GM18951 (cell line): ENCODE measurements around the gene ASAP2.

Experiments used
- POLR2A ChIP-seq: IDR thresholded peaks from 4 replicates; pipeline ENCODE4 v1.6.1; 2011; ENCODE audit warnings: mild to moderate bottlenecking; ENCODE audit not compliant: insufficient read length, insufficient read depth; ENCODE audit errors: extremely low read depth
- in situ Hi-C: fragments of 300-500 bp; cut with MboI; formaldehyde crosslinking; loops from one replicate; pipeline ENCODE4 v1.12.0; 2022; ENCODE audit warnings: low sequenced_read_pairs, mixed read lengths, inconsistent platforms; ENCODE audit not compliant: unreplicated experiment

ASAP2 gene

DNA sequence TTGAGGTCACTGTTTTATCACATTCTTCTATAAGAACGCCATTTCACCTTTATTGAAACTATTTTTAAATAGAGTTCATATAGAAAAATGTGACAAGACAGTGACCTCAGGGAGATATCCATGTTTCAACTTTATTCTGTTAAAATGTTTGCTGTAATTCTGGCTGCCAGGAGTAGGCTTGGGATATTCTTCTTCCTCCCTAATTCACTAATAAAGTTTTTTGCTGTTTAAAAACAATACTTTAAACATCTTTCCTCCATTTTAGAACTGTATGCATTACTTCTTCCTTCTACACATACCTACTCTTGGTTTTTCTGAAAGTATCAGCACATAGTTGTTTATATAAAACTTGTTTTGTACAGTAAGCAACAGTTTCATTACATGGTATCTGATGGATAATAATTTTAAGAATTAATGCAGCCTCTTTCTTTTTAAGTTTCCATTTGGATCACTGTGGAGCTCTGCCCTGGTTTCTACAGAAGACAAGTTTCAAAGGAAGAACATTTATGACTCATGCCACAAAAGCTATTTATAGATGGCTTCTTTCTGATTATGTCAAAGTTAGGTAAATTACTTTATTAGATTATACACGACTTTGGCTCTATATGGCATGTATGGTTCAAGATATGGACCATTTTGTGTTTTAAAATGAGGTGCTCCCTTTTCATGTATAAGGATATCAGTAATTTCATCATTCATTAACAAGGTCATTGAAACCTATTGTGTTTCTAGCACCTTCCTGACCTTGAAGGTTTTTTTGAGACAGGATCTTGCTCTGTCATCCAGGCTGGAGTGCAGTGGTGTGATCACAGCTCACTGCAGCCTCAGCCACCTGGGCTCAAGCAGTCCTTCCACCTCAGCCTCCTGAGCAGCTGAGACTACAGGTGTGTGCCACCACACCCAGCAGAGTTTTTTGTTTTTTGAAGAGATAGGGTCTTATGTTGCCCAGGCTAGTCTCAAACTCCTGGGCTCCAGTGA is 224.0 kb downstream of the ASAP2 start:
- in situ Hi-C loops, result no loop called here
- TF ChIP-seq POLR2A, result no peak

DNA sequence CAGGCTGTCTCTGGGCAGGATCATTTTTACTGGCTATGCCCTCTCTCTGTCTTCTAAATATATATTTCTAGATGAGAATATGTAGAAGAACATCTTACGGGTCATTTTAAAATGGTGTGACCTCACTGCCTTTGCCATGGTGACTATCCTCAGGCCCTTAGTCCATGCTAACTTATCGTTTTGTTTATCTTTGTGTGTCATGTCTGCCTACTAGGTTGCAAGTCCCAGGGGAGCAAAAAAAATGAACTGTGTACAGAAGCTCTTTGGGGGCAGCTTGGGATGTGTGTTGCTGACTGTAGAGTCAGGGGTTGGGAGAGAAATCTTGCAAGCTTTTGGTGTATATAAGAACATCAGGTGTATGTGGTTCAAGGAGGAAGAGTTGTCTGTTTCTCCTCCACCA is 227.9 kb downstream of the ASAP2 start:
- no peak for TF ChIP-seq POLR2A
- in situ Hi-C loops, result no loop called here

DNA sequence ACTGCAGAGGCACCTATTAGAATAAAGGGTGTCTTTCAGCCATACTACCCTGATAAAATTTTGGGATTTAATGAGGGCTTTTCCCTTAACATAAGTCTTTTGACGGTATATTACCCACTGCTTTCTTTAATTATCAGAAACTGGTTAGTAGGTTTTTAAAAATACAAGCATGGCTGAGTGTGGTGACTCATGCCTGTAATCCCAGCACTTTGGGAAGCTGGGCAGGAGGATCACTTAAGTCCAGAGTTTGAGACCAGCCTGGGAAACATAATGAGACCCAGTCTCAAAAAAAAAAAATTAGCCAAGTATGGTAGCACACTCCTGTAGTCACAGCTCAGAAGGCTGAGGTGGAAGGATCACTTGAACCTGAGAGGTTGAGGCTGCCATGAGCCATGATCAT is 232.9 kb downstream of the ASAP2 start:
- in situ Hi-C loops, result no loop called here

DNA sequence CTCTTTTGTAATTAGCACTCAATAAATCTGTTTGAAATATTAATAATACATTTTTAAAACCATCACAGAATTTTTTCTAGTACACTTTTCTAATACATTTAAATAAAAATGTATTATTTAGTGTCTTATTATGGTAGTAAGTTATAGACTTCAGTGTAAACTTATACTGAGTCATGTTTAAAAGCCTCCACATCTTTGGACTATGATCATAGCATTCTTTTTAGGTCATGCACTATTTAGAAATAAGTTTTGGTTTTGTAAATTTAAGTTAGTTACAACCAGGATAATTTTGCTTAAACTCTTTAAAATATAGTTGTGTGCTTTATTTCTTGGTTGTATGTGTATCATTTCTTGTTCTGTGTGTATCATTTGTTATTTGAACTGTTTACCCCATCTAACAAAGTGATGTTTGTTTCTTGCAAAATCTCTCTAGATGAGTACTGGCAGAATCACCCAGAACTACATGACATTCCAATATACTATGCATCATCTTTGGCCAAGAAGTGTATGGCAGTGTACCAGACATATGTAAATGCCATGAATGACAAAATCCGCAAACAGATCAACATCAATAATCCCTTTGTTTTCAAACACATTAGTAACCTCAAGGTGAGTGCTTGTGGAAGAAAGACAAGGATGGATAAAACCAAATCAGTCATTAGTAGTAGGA is 233.6 kb downstream of the ASAP2 start:
- in situ Hi-C loops, result no loop called here
- TF ChIP-seq POLR2A, result no peak

More for the DNA sequence above, 232.9 kb downstream of the ASAP2 start:
- TF ChIP-seq POLR2A, result no peak

DNA sequence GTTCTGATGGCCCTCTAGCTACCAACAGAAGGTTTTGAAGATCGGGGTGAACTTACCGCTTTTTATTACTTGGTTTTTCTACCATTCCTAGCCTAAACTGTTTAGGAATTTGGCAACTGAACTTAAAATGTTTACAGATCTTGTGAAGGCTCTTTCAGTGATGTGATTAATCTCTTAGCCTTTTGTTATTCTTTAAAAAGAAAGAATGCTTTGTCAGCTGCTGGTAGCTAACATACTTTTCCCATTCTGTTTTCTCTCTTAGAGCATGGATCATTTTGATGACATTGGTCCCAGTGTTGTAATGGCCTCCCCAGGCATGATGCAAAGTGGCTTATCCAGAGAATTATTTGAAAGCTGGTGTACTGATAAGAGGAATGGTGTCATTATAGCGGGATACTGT is 234.9 kb downstream of the ASAP2 start:
- in situ Hi-C loops, result no loop called here
- no peak for TF ChIP-seq POLR2A

DNA sequence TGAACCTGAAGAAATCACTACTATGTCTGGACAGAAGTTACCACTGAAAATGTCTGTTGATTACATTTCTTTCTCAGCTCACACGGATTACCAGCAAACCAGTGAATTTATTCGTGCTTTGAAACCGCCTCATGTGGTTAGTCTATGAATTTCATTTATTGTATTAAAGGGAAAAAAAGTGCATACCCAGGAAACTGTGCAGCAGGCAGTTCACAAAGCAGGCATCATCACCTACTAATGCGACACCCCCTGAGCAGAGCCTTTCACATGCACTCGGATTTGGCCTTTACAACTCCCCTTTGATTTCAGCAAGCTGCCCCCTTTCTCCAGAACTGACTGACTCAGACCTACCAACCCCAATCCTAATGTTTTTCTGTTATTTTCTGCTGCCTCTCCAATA is 236.9 kb downstream of the ASAP2 start:
- TF ChIP-seq POLR2A, result no peak
- in situ Hi-C loops, result no loop called here

DNA sequence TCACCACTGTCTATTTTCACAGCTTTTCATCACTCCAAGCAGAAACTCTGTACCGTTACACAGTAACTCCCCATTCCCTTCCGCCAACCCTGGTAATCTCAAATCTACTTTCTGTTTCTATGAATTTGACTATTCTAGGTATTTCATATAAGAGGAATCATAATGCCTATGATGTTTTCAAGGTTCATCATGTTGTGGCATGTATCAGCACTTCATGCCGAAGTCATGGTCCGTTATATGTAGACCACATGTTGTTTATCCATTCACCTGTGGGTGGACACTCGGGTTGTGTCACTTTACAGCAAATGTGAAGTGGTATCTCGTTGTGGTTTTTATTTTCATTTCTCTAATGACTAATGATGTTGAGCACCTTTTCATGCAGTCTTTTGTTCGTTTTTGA is 238.5 kb downstream of the ASAP2 start:
- in situ Hi-C loops, result no loop called here
- no peak for TF ChIP-seq POLR2A

DNA sequence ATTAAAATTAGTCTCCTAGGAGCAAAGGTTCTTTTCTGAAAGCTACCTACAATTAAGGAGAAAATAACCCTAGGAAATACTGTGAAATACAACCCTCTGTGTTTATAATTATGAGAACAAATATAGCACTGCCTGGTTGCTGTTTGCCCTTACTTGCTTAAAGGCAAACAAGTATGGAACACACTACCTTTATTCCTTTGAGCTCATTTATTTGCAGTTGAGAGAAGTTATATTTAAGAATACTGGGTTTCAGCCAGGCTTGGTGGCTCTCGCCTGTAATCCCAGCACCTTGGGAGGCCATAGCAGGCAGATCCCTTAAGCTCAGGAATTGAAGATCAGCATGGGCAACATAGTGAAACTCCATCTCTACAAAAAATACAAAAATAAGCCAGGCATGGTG is 244.6 kb downstream of the ASAP2 start:
- no peak for TF ChIP-seq POLR2A

More for the DNA sequence above, 244.6 kb downstream of the ASAP2 start:
- in situ Hi-C loops, result no loop called here
